Prostate gland (tissue), 2 donors: ENCODE data around the gene TEAD3. TPM values are rescaled to one million over a fixed set of nuclear protein-coding genes. Genes with fewer than 3 reads are reported as not detected.

Experiments
- DNase-seq: peaks from one replicate; pipeline ENCODE4 v3.0.0-alpha.2; 2019; ENCODE audit warnings: low spot score
- H3K27ac ChIP-seq, 2 donors: fragments of 200-600 bp; sonication (generic); 2 replicates each; pipeline ENCODE4 v1.5.1; 2017 to 2019
- H3K27me3 ChIP-seq: fragments of 200-600 bp; sonication (generic); replicated peaks from 2 replicates; pipeline ENCODE4 v1.5.1; 2019; ENCODE audit not compliant: insufficient read depth
- H3K36me3 ChIP-seq, 2 donors: fragments of 200-600 bp; sonication (generic); 1 replicate in 1 of 2; 2 replicates in 1 of 2; pipeline versions ENCODE4 v1.5.1 to v1.8.1; 2017 to 2019
- H3K4me1 ChIP-seq: fragments of 200-600 bp; sonication (generic); replicated peaks from 2 replicates; pipeline ENCODE4 v1.5.1; 2019
- H3K4me3 ChIP-seq, 2 donors: fragments of 200-600 bp; sonication (generic); 2 replicates each; pipeline ENCODE4 v1.5.1; 2017 to 2019
- H3K9me3 ChIP-seq: fragments of 200-600 bp; sonication (generic); 2 replicates; pipeline ENCODE4 v1.5.1; 2017
- CTCF ChIP-seq, 4 experiments: fragments of 200-600 bp in 2 of 4; fragments of 450-650 bp in 2 of 4; sonication (generic) in 2 of 4; IDR thresholded peaks; 1 replicate in 3 of 4; 2 replicates in 1 of 4; pipeline ENCODE4 v1.5.1; 2016 to 2019; ENCODE audit warnings: antibody characterized with exemption in 4 of 4, mild to moderate bottlenecking in 2 of 4, moderate library complexity in 2 of 4
- POLR2A ChIP-seq: fragments of 450-650 bp; IDR thresholded peaks from one replicate; pipeline ENCODE4 v1.6.1; 2016; ENCODE audit warnings: antibody characterized with exemption, mild to moderate bottlenecking
- POLR2AphosphoS5 ChIP-seq: sonication (generic); formaldehyde crosslinking; IDR thresholded peaks from one replicate; pipeline ENCODE4 v1.6.1; 2017; ENCODE audit warnings: antibody characterized with exemption
- WGBS: methylation state at CpG from one replicate; pipeline ENCODE4 v1.1.5; 2018; 5-methylcytosine and 5-hydroxymethylcytosine counted together
- intact Hi-C: fragments of 100-400 bp; cut with DNase I; formaldehyde crosslinking; loops from one replicate; pipeline ENCODE4 v1.14.2; 2022
- microRNA-seq: library from miRNA; unstranded; fragments of <30 nt; microRNA quantifications from one replicate; pipeline ENCODE4, GENCODE V29; 2016
- small RNA-seq, 2 donors: library from RNA; depleted of rRNA; stranded (forward); fragments of <200 nt; gene quantifications; one replicate each; pipeline ENCODE3, GENCODE V24; 2016
- total RNA-seq, 2 donors: library from RNA; depleted of rRNA; stranded (reverse); fragments of >200 nt; gene quantifications; one replicate each; pipeline ENCODE4 v1.1.0, GENCODE V29; 2016

The TEAD3 gene
- total RNA-seq, 2 donors from 2014 or later = 34.1 to 41.1 TPM

- intact Hi-C loops = no loop called here
- no peaks in the 10 kb centered on the region for H3K9me3 ChIP-seq
- no peak for DNase-seq
- WGBS = 77% methylated on average over 3 of the region's 3 CpGs
- H3K27me3 ChIP-seq = no peaks in the 10 kb centered on the region
- TF ChIP-seq CTCF (IDR thresholded peaks at IDR 0.05) (no peak), POLR2AphosphoS5 (no peak), POLR2A (no peak)
- H3K4me3 ChIP-seq = no peak overlapping the region
- no peak overlapping the region for H3K27ac ChIP-seq
- H3K4me1 ChIP-seq = no peaks in the 10 kb centered on the region
- H3K36me3 ChIP-seq = peaks cover 0 to 12% of the 10 kb centered on the region in 2 donors
These were observed 71.6 kb downstream of the TEAD3 start for GRCh38 chr6:35425284-35425683.

Small RNA genes within 50 kb of the gene (microRNA-seq; reads per million reads assigned to microRNA genes)
- 0.42 reads per million for gene MIR7111

Small RNA genes within 50 kb of the gene (small RNA-seq; reads per million reads assigned to genes)
- gene MIR7111 = 0 reads per million in 2 donors

Other genes starting within 250 kb of the TEAD3 start
- gene ZNF76, start 237.3 kb downstream of the TEAD3 start, total RNA-seq = 10 to 100 TPM; 39.5 to 75.5 TPM
- gene DEF6, start 199.3 kb downstream of the TEAD3 start, total RNA-seq = 10 to 100 TPM; 20.2 to 33.4 TPM
- 10 to 100 TPM; 21.2 to 24.1 TPM for gene PPARD, start 154.5 kb downstream of the TEAD3 start, total RNA-seq
- 10 to 100 TPM in 1 of 2 donors, 1 to 10 TPM in 1; 7.5 to 14.0 TPM for gene FANCE, start 44.7 kb downstream of the TEAD3 start, total RNA-seq
- 1,000 to 10,000 TPM in 1 of 2 donors, 100 to 1,000 TPM in 1; 897 to 2,172 TPM for gene RPL10A, start 28.7 kb downstream of the TEAD3 start, total RNA-seq
- under 1 TPM in 1 of 2 donors, not detected in 1; 0.27 TPM for gene TULP1, start 15.8 kb upstream of the TEAD3 start, total RNA-seq
- 100 to 1,000 TPM; 201 to 248 TPM for gene FKBP5, start 191.8 kb upstream of the TEAD3 start, total RNA-seq
- gene ARMC12, start 240.0 kb upstream of the TEAD3 start, total RNA-seq = 1 to 10 TPM; 1.7 to 4.4 TPM